Nephron (organoid): ENCODE results near the gene PRKAR2A.

Experiments used
- H3K27ac Mint-ChIP-seq, 3 experiments: 2 replicates each; pipeline ENCODE4 v1.8.0; 2020; ENCODE audit warnings: mixed read lengths in 3 of 3, mild to moderate bottlenecking in 2 of 3, moderate library complexity in 1 of 3
- H3K27me3 Mint-ChIP-seq: 2 replicates; pipeline ENCODE4 v1.8.0; 2021; ENCODE audit warnings: low read depth, mild to moderate bottlenecking, moderate library complexity, mixed read lengths
- H3K36me3 Mint-ChIP-seq: 2 replicates; pipeline ENCODE4 v1.8.0; 2020; ENCODE audit warnings: low read depth, mixed read lengths
- H3K4me1 Mint-ChIP-seq: 2 replicates; pipeline ENCODE4 v1.8.0; 2020; ENCODE audit warnings: mixed read lengths
- H3K4me3 Mint-ChIP-seq, 3 experiments: 2 replicates each; pipeline ENCODE4 v1.8.0; 2020; ENCODE audit warnings: mild to moderate bottlenecking in 3 of 3, mixed read lengths in 3 of 3, moderate library complexity in 2 of 3
- H3K9me3 Mint-ChIP-seq: 2 replicates; pipeline ENCODE4 v1.8.0; 2020; ENCODE audit warnings: mixed read lengths
- TF ChIP-seq, protein P1 (sequence below), 3 experiments: fragments of 200-600 bp; sonication (generic); IDR thresholded peaks; one replicate each; pipeline ENCODE4 v1.5.0; 2021; ENCODE audit warnings: antibody characterized with exemption in 3 of 3; ENCODE audit not compliant: unreplicated experiment in 3 of 3

PRKAR2A gene

GRCh38 chr3:48715174-48715800 is 132.4 kb downstream of the PRKAR2A start:
- Mint-ChIP-seq H3K36me3 (peaks cover 46% of the 10 kb centered on the region), H3K27ac (peak overlapping the region; percentile 86 to 100 (median 99)), H3K9me3 (no peaks in the 10 kb centered on the region), H3K27me3 (peaks cover 5% of the 10 kb centered on the region), H3K4me3 (peak overlapping the region; percentile 100), H3K4me1 (peaks cover 37% of the 10 kb centered on the region)
- TF ChIP-seq, protein P1, sequence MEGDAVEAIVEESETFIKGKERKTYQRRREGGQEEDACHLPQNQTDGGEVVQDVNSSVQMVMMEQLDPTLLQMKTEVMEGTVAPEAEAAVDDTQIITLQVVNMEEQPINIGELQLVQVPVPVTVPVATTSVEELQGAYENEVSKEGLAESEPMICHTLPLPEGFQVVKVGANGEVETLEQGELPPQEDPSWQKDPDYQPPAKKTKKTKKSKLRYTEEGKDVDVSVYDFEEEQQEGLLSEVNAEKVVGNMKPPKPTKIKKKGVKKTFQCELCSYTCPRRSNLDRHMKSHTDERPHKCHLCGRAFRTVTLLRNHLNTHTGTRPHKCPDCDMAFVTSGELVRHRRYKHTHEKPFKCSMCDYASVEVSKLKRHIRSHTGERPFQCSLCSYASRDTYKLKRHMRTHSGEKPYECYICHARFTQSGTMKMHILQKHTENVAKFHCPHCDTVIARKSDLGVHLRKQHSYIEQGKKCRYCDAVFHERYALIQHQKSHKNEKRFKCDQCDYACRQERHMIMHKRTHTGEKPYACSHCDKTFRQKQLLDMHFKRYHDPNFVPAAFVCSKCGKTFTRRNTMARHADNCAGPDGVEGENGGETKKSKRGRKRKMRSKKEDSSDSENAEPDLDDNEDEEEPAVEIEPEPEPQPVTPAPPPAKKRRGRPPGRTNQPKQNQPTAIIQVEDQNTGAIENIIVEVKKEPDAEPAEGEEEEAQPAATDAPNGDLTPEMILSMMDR (IDR thresholded peaks at IDR 0.05; ENCODE audit: unreplicated experiment in 3 of 3) = no peak

DNA sequence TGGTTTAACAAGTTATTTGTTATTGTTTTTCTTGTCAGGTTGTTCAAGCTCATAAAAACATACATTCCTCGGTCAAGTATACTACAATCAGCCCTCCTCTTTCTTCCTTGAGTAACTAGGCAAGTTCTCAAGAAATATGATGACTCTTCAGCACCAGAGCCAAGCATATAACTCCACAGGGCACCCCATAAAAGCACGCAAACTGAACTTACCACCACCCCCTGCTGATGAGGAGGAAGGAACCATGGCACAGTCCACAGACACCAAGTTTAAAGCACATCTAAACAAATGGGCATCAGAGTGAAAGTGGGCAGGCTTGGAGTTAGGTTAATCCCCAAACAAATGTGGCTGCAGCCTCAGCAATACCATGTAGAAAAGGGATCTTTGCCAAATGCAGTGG is 135.9 kb downstream of the PRKAR2A start:
- Mint-ChIP-seq H3K9me3 (no peaks in the 10 kb centered on the region), H3K4me3 (peak overlapping the region; percentile 49 to 77 (median 56)), H3K4me1 (peaks cover 37% of the 10 kb centered on the region), H3K27ac (peak overlapping the region; percentile 49 to 82 (median 79)), H3K36me3 (peaks cover 71% of the 10 kb centered on the region), H3K27me3 (no peaks in the 10 kb centered on the region)
- TF ChIP-seq, protein P1 (IDR thresholded peaks at IDR 0.05; ENCODE audit: unreplicated experiment in 3 of 3) = no peak

- Mint-ChIP-seq H3K4me1 (peaks cover 22% of the 10 kb centered on the region), H3K27ac (peak overlapping the region in 1 of 3 experiments; percentile 8), H3K9me3 (no peaks in the 10 kb centered on the region)
These were observed 138.6 kb downstream of the PRKAR2A start for GRCh38 chr3:48709051-48709461.

DNA sequence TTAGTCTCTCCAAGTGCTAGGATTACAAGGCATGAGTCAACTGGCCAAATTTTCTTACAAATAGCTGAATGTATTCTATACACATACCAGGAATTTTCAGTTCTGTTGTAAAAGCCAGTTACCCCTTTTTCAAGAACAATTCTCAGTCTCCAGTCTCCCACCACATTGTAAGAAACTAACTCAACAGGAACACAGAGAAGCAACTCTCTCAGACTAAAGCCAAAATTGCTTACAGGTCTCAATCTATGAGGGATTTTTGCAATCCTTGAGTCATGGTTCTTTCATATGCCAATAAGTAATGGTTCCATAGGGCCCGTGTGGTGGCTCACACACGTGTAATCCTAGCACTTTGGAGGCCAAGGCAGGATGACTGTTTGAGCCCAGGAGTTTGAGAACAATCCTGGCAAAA is 139.2 kb downstream of the PRKAR2A start:
- peaks cover 21% of the 10 kb centered on the region for H3K4me1 Mint-ChIP-seq
- H3K27me3 Mint-ChIP-seq = no peaks in the 10 kb centered on the region
- H3K4me3 Mint-ChIP-seq = no peak overlapping the region

More at GRCh38 chr3:48709051-48709461, 138.6 kb downstream of the PRKAR2A start:
- TF ChIP-seq, protein P1 (IDR thresholded peaks at IDR 0.05; ENCODE audit: unreplicated experiment in 3 of 3) = no peak
- no peaks in the 10 kb centered on the region for H3K27me3 Mint-ChIP-seq
- H3K36me3 Mint-ChIP-seq = peaks cover 62% of the 10 kb centered on the region
- no peak overlapping the region for H3K4me3 Mint-ChIP-seq

GRCh38 chr3:48707157-48707556 is 140.5 kb downstream of the PRKAR2A start:
- peaks cover 63% of the 10 kb centered on the region for H3K36me3 Mint-ChIP-seq
- no peak overlapping the region for H3K27ac Mint-ChIP-seq
- no peaks in the 10 kb centered on the region for H3K27me3 Mint-ChIP-seq
- H3K9me3 Mint-ChIP-seq = no peaks in the 10 kb centered on the region
- H3K4me3 Mint-ChIP-seq = no peak overlapping the region
- H3K4me1 Mint-ChIP-seq = peaks cover 15% of the 10 kb centered on the region
- TF ChIP-seq, protein P1 (IDR thresholded peaks at IDR 0.05; ENCODE audit: unreplicated experiment in 3 of 3) = no peak

More for the DNA sequence above, 139.2 kb downstream of the PRKAR2A start:
- TF ChIP-seq, protein P1 (IDR thresholded peaks at IDR 0.05; ENCODE audit: unreplicated experiment in 3 of 3) = no peak
- Mint-ChIP-seq H3K36me3 (peaks cover 62% of the 10 kb centered on the region), H3K27ac (peak overlapping the region in 1 of 3 experiments; percentile 8), H3K9me3 (no peaks in the 10 kb centered on the region)
